ENCODE measurements around the gene CD82. TPM values are rescaled to one million over a fixed set of nuclear protein-coding genes. Genes with fewer than 3 reads are reported as not detected.
"Not testable (repeated sequence)": the region's sequence is repeated elsewhere in the genome, so short reads cannot be mapped to it uniquely, and the experiment has no call there.

CD82 gene
- total and polyA plus RNA-seq, 5 experiments from 2014 or later = 21.1 to 29.9 (median 24.1) TPM

DNA sequence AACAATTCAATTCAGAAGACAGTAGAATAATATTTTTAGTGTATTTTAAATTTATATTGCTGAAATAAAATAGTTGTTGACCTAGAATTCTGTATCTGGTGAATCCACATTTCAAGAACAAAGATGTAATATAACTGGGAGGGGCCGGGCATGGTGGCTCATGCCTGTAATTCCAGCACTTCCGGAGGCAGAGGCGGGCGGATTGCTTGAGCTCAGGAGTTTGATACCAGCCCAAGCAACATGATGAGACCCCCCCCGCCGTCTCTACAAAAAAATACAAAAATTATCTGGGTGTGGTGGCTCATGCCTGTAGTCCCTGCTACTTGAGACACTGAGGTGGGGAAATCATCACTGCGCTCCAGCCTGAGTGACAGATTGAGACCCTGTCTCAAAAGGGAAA, 72.6 kb downstream of the CD82 start:
- no peak overlapping the region for H3K27ac Mint-ChIP-seq
- DNase-seq (no peak), ATAC-seq (no peak)
- no peak overlapping the region for H3K4me3 Mint-ChIP-seq
- POLR2A ChIA-PET = no interaction called here
- H3K4me1 Mint-ChIP-seq = peaks cover 0 to 7% (median 2%) of the 10 kb centered on the region in 4 donors
- H3K27me3 Mint-ChIP-seq = peaks cover 2 to 37% (median 26%) of the 10 kb centered on the region in 5 donors
- peaks cover 0 to 14% (median 4%) of the 10 kb centered on the region in 3 donors for H3K36me3 Mint-ChIP-seq
- peaks cover 8 to 17% (median 12%) of the 10 kb centered on the region in 9 donors for H3K9me3 Mint-ChIP-seq

- ATAC-seq (no peak), DNase-seq (no peak)
- H3K36me3 Mint-ChIP-seq = peaks cover 0 to 32% (median 6%) of the 10 kb centered on the region in 3 donors
- peaks cover 18 to 55% (median 37%) of the 10 kb centered on the region in 9 donors for H3K9me3 Mint-ChIP-seq
- peaks cover 4 to 33% (median 9%) of the 10 kb centered on the region in 5 donors for H3K27me3 Mint-ChIP-seq
- H3K4me1 Mint-ChIP-seq = peaks cover 0 to 4% (median under 1%) of the 10 kb centered on the region in 4 donors
- no peak overlapping the region for H3K27ac Mint-ChIP-seq
- POLR2A ChIA-PET = no interaction called here
- H3K4me3 Mint-ChIP-seq = no peak overlapping the region
These were observed 77.8 kb downstream of the CD82 start for GRCh38 chr11:44643217-44643616.

DNA sequence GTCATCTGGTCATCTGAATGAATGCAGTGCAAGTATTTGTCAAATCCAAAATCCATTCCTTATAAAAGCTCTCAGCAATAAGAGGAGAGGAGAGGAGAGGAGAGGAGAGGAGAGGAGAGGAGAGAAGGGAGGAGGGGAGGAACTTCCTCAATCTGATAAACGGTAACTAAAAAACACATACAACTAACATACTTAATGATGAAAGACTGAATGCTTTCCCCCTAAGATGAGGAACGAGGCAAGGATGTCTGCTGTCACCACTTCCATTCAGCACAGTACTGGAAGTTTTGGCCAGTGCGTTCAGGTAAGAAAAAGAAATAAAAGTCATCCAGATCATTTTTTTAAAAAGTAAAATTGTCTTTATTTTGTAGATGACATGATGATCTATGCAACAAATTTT, 80.4 kb downstream of the CD82 start:
- no peak overlapping the region for H3K27ac Mint-ChIP-seq
- H3K27me3 Mint-ChIP-seq = peaks cover 3 to 30% (median 4%) of the 10 kb centered on the region in 5 donors
- H3K9me3 Mint-ChIP-seq = peaks cover 18 to 55% (median 35%) of the 10 kb centered on the region in 9 donors
- H3K36me3 Mint-ChIP-seq = peaks cover 0 to 32% (median 6%) of the 10 kb centered on the region in 3 donors
- peaks cover 0 to 3% (median under 1%) of the 10 kb centered on the region in 4 donors for H3K4me1 Mint-ChIP-seq
- POLR2A ChIA-PET = no interaction called here
- ATAC-seq (no peak), DNase-seq (no peak)
- H3K4me3 Mint-ChIP-seq = no peak overlapping the region

DNA sequence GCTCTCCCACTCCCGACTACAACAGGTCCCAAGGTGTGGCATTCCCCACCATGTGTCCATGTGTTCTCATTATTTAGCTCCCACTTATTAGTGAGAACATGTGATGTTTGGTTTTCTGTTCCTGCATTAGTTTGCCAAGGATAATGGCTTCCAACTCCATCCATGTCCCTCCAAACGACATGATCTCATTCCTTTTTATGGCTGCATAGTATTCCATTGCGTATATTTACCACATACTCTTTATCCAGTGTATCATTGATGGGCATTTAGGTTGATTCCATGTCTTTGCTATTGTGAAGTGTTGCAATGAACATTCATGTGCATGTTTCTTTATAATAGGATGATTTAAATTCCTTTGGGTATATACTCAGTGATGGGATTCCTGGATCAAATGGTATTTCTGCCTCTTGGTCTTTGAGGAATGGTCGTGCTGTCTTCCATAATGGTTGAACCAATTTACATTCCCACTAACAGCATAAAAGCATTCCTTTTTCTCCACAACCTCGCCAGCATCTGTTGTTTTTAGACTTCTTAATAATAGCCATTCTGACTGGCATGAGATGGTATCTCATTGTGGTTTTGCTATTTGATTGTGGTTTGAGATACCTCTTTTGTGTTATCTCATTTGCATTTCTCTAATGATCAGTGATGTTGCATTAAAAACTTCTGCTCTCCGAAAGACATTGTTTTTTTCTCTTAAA, 81.9 kb downstream of the CD82 start:
- H3K4me1 Mint-ChIP-seq, H3K27ac Mint-ChIP-seq, POLR2A ChIA-PET, H3K4me3 Mint-ChIP-seq, DNase-seq, ATAC-seq: not testable (repeated sequence)
- H3K9me3 Mint-ChIP-seq = peaks cover 12 to 45% (median 31%) of the 10 kb centered on the region in 9 donors
- H3K27me3 Mint-ChIP-seq = peaks cover 5 to 35% (median 9%) of the 10 kb centered on the region in 5 donors
- H3K36me3 Mint-ChIP-seq = peaks cover 0 to 25% (median 6%) of the 10 kb centered on the region in 3 donors

- peaks cover 0 to 3% (median under 1%) of the 10 kb centered on the region in 4 donors for H3K4me1 Mint-ChIP-seq
- H3K27ac Mint-ChIP-seq = no peak overlapping the region
- DNase-seq (no peak), ATAC-seq (no peak)
- no peak overlapping the region for H3K4me3 Mint-ChIP-seq
- H3K9me3 Mint-ChIP-seq = peaks cover 9 to 38% (median 24%) of the 10 kb centered on the region in 9 donors
- peaks cover 5 to 35% (median 9%) of the 10 kb centered on the region in 5 donors for H3K27me3 Mint-ChIP-seq
- POLR2A ChIA-PET = no interaction called here
- peaks cover 0 to 18% (median 4%) of the 10 kb centered on the region in 3 donors for H3K36me3 Mint-ChIP-seq
These were observed 82.6 kb downstream of the CD82 start for GRCh38 chr11:44648109-44648508.

DNA sequence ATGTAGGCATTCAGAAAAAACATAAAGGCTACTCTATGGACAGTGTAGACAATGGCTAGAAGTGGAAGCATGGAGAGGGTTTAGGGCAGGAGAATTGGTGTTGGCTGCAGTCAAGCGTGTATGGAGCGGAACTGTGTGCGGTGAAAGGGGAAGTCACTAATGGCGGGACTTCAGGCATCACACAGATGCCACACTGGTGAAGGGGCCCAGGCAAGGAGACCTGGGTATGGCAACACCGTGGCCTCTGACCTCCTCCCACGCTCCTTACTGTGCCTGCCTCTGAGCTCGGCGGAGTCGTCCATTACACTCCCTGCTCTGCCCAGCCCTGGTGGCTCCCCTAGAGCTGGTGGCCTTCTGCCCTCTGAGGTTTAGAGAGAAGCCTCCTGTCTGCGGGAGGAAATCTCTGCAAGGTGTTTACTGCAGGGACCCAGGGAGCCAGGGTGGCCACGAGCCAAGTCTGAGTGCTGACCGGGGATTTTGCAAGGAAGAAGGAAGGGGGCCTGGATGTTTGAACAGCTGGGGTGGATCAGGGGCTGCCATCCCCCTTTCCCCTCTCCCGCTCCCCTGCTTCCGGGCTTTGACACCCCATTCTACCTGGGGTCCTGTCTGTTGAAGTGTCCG, 86.2 kb downstream of the CD82 start:
- peaks cover 5 to 26% (median 18%) of the 10 kb centered on the region in 5 donors for H3K27me3 Mint-ChIP-seq
- no peak overlapping the region for H3K4me3 Mint-ChIP-seq
- DNase-seq = no peak
- no peak overlapping the region for H3K27ac Mint-ChIP-seq
- peaks cover 0 to 3% (median 0%) of the 10 kb centered on the region in 3 donors for H3K36me3 Mint-ChIP-seq
- no peak for ATAC-seq
- POLR2A ChIA-PET = no interaction called here
- H3K4me1 Mint-ChIP-seq = peaks cover 0 to 3% (median under 1%) of the 10 kb centered on the region in 4 donors
- peaks cover 3 to 13% (median 8%) of the 10 kb centered on the region in 9 donors for H3K9me3 Mint-ChIP-seq

GRCh38 chr11:44652901-44653644, 87.6 kb downstream of the CD82 start:
- ATAC-seq (no peak), DNase-seq (no peak)
- peaks cover 4 to 15% (median 13%) of the 10 kb centered on the region in 5 donors for H3K27me3 Mint-ChIP-seq
- H3K4me1 Mint-ChIP-seq = no peaks in the 10 kb centered on the region
- H3K36me3 Mint-ChIP-seq = no peaks in the 10 kb centered on the region
- no peaks in the 10 kb centered on the region for H3K9me3 Mint-ChIP-seq
- no peak overlapping the region for H3K4me3 Mint-ChIP-seq
- POLR2A ChIA-PET = no interaction called here
- H3K27ac Mint-ChIP-seq = peak overlapping the region in 1 of 10 donors; percentile 52

- ATAC-seq = no peak
- peaks cover 0 to 6% (median 1%) of the 10 kb centered on the region in 4 donors for H3K4me1 Mint-ChIP-seq
These were observed 88.6 kb downstream of the CD82 start for GRCh38 chr11:44654057-44654456.

DNA sequence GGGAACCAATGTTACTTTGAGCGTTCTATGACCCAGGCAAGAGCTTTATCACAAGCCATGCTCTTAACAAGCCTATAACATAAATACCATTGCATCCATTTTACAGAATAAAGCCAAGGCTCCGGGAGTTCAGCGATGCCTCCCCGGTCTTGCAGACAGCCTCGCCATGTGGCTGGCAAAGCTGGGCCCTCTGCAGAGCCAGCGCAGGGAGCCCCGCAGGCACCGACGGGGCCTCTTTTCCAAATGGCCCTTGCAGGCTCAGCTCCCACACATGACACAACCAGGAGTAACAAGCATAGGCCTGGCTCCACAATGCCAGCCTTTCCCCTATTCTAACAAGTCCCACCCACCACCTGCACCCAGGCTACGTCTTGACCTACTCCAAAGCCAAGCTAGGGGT, 89.1 kb downstream of the CD82 start:
- H3K27ac Mint-ChIP-seq = no peak overlapping the region
- peaks cover 4 to 15% (median 14%) of the 10 kb centered on the region in 5 donors for H3K27me3 Mint-ChIP-seq
- H3K9me3 Mint-ChIP-seq = peaks cover 0 to 6% (median 0%) of the 10 kb centered on the region in 9 donors
- POLR2A ChIA-PET = no interaction called here
- ATAC-seq (no peak), DNase-seq (no peak)
- H3K4me1 Mint-ChIP-seq = peaks cover 4 to 9% (median 5%) of the 10 kb centered on the region in 4 donors
- no peaks in the 10 kb centered on the region for H3K36me3 Mint-ChIP-seq
- H3K4me3 Mint-ChIP-seq = no peak overlapping the region

More at GRCh38 chr11:44654057-44654456, 88.6 kb downstream of the CD82 start:
- no peak overlapping the region for H3K27ac Mint-ChIP-seq
- H3K9me3 Mint-ChIP-seq = peaks cover 0 to 3% (median 0%) of the 10 kb centered on the region in 9 donors
- H3K4me3 Mint-ChIP-seq = no peak overlapping the region
- peaks cover 4 to 15% (median 13%) of the 10 kb centered on the region in 5 donors for H3K27me3 Mint-ChIP-seq
- DNase-seq = no peak
- no peaks in the 10 kb centered on the region for H3K36me3 Mint-ChIP-seq
- POLR2A ChIA-PET = no interaction called here

GRCh38 chr11:44657836-44658505, 92.5 kb downstream of the CD82 start:
- Mint-ChIP-seq H3K27ac (no peak overlapping the region), H3K4me1 (peaks cover 4 to 14% (median 11%) of the 10 kb centered on the region in 4 donors), H3K9me3 (peaks cover 0 to 15% (median 3%) of the 10 kb centered on the region in 9 donors), H3K36me3 (peaks cover 0 to 3% (median 0%) of the 10 kb centered on the region in 3 donors), H3K27me3 (peaks cover 0 to 9% (median 3%) of the 10 kb centered on the region in 5 donors), H3K4me3 (no peak overlapping the region)
- POLR2A ChIA-PET = interaction anchor here (1.6 kb wide), 1 partner anchor 29 kb away, joined by 3 read pairs; no protein-coding TSS in a partner anchor
- DNase-seq = no peak
- no peak for ATAC-seq

- DNase-seq = peak in 1 of 10 donors; percentile 15
- H3K9me3 Mint-ChIP-seq = peaks cover 0 to 15% (median 3%) of the 10 kb centered on the region in 9 donors
- ATAC-seq = no peak
- peaks cover 4 to 14% (median 11%) of the 10 kb centered on the region in 4 donors for H3K4me1 Mint-ChIP-seq
- peaks cover 0 to 3% (median 0%) of the 10 kb centered on the region in 3 donors for H3K36me3 Mint-ChIP-seq
- POLR2A ChIA-PET = interaction anchor here (1.6 kb wide), 1 partner anchor 29 kb away, joined by 3 read pairs; no protein-coding TSS in a partner anchor
- H3K4me3 Mint-ChIP-seq = no peak overlapping the region
- H3K27me3 Mint-ChIP-seq = peaks cover 0 to 9% (median 3%) of the 10 kb centered on the region in 5 donors
- H3K27ac Mint-ChIP-seq = peak overlapping the region in 3 of 10 donors; percentile 2 to 47 (median 22)
These were observed 93.0 kb downstream of the CD82 start for GRCh38 chr11:44658506-44658850.

GRCh38 chr11:44659641-44660040, 94.2 kb downstream of the CD82 start:
- Mint-ChIP-seq H3K27ac (no peak overlapping the region), H3K36me3 (peaks cover 0 to 3% (median 0%) of the 10 kb centered on the region in 3 donors), H3K4me3 (no peak overlapping the region), H3K4me1 (peaks cover 4 to 14% (median 11%) of the 10 kb centered on the region in 4 donors), H3K27me3 (peaks cover 0 to 5% (median 3%) of the 10 kb centered on the region in 5 donors), H3K9me3 (peaks cover 0 to 15% (median 3%) of the 10 kb centered on the region in 9 donors)
- DNase-seq (no peak), ATAC-seq (no peak)
- POLR2A ChIA-PET = no interaction called here

All from naive thymus-derived CD8-positive, alpha-beta T cell (primary cell).